Osteocyte (in vitro differentiated cells): ENCODE data around the gene PAPPA. TPM values are rescaled to one million over a fixed set of nuclear protein-coding genes. Genes with fewer than 3 reads are reported as not detected.
A peak's percentile ranks its signal among the peaks of the same experiment; 100 is the strongest.

Source experiments
- DNase-seq: peaks from one replicate; pipeline ENCODE4 v3.0.0; 2021; ENCODE audit warnings: mixed read lengths; ENCODE audit not compliant: unreplicated experiment; ENCODE audit errors: extremely low spot score
- H3K27ac Mint-ChIP-seq: one replicate; pipeline ENCODE4 v1.8.0; 2021; ENCODE audit warnings: mild to moderate bottlenecking, mixed read lengths; ENCODE audit not compliant: unreplicated experiment
- H3K27me3 Mint-ChIP-seq: one replicate; pipeline ENCODE4 v1.8.0; 2021; ENCODE audit warnings: mixed read lengths; ENCODE audit not compliant: unreplicated experiment
- H3K36me3 Mint-ChIP-seq: one replicate; pipeline ENCODE4 v1.8.0; 2021; ENCODE audit warnings: mixed read lengths; ENCODE audit not compliant: unreplicated experiment
- H3K4me1 Mint-ChIP-seq: one replicate; pipeline ENCODE4 v1.8.0; 2021; ENCODE audit warnings: mixed read lengths; ENCODE audit not compliant: unreplicated experiment
- H3K4me3 Mint-ChIP-seq: one replicate; pipeline ENCODE4 v1.8.0; 2021; ENCODE audit warnings: mild to moderate bottlenecking, moderate library complexity, mixed read lengths; ENCODE audit not compliant: unreplicated experiment
- H3K9me3 Mint-ChIP-seq: one replicate; pipeline ENCODE4 v1.8.0; 2021; ENCODE audit warnings: mixed read lengths; ENCODE audit not compliant: unreplicated experiment
- CTCF ChIP-seq: fragments of 200-600 bp; sonication (generic); IDR thresholded peaks from 2 replicates; pipeline ENCODE4 v1.5.0; 2021; ENCODE audit warnings: antibody characterized with exemption, mild to moderate bottlenecking, moderate library complexity
- total RNA-seq: library from RNA; stranded (reverse); gene quantifications from 2 replicates; pipeline ENCODE4 v1.2.1, GENCODE V29; 2021

The PAPPA gene
- total RNA-seq, 1 donor from 2014 or later: 229 TPM

GRCh38 chr9:116178481-116179211 is 25.1 kb downstream of the PAPPA start:
- no peak for TF ChIP-seq CTCF
- Mint-ChIP-seq H3K27me3 (no peaks in the 10 kb centered on the region), H3K9me3 (no peaks in the 10 kb centered on the region), H3K36me3 (peaks cover 59% of the 10 kb centered on the region), H3K4me1 (peaks cover 65% of the 10 kb centered on the region), H3K4me3 (no peak overlapping the region), H3K27ac (no peak overlapping the region)
- DNase-seq: no peak

DNA sequence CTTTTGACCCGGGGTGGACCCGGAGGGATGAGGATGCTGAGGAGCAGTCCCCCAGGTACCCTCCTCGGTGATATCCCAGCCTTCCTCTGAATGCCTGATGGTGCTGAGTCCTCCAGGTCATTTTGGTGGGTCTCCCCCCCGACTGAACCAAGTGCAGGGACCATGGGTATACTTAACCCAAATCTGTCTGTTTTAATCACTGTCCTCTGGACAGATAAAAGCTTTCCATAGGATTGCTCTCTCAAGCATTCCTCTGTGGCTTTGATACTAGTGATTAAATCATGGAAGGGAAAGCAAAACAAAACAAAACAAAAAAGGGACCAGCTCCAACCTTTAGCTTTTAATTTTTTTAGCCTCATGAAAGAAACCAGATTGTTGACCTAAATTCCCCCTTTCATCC is 26.0 kb downstream of the PAPPA start:
- Mint-ChIP-seq H3K27ac (no peak overlapping the region), H3K27me3 (no peaks in the 10 kb centered on the region)

GRCh38 chr9:116181853-116182610 is 28.4 kb downstream of the PAPPA start:
- Mint-ChIP-seq H3K9me3 (no peaks in the 10 kb centered on the region), H3K4me3 (no peak overlapping the region), H3K4me1 (peaks cover 53% of the 10 kb centered on the region), H3K27ac (peak overlapping the region; percentile 58), H3K27me3 (no peaks in the 10 kb centered on the region), H3K36me3 (peaks cover 57% of the 10 kb centered on the region)
- no peak for DNase-seq
- no peak for TF ChIP-seq CTCF

More for the DNA sequence above, 26.0 kb downstream of the PAPPA start:
- TF ChIP-seq CTCF: no peak
- DNase-seq: no peak
- H3K9me3 Mint-ChIP-seq: no peaks in the 10 kb centered on the region
- H3K4me1 Mint-ChIP-seq: peaks cover 68% of the 10 kb centered on the region
- H3K36me3 Mint-ChIP-seq: peaks cover 60% of the 10 kb centered on the region
- H3K4me3 Mint-ChIP-seq: no peak overlapping the region

GRCh38 chr9:116182876-116183275 is 29.3 kb downstream of the PAPPA start:
- H3K9me3 Mint-ChIP-seq: no peaks in the 10 kb centered on the region
- H3K36me3 Mint-ChIP-seq: peaks cover 59% of the 10 kb centered on the region
- TF ChIP-seq CTCF: no peak
- H3K4me1 Mint-ChIP-seq: peaks cover 45% of the 10 kb centered on the region
- no peaks in the 10 kb centered on the region for H3K27me3 Mint-ChIP-seq
- no peak for DNase-seq
- H3K4me3 Mint-ChIP-seq: no peak overlapping the region
- peak overlapping the region; percentile 7 for H3K27ac Mint-ChIP-seq

- Mint-ChIP-seq H3K36me3 (peaks cover 63% of the 10 kb centered on the region), H3K4me1 (peaks cover 43% of the 10 kb centered on the region), H3K27ac (no peak overlapping the region), H3K9me3 (no peaks in the 10 kb centered on the region), H3K27me3 (no peaks in the 10 kb centered on the region), H3K4me3 (no peak overlapping the region)
- TF ChIP-seq CTCF: no peak
- no peak for DNase-seq
Measured at GRCh38 chr9:116187570-116188170, 34.1 kb downstream of the PAPPA start.
